SK-N-MC (cell line): ENCODE data around the gene PSMF1.

ENCODE experiments used
- EZH2 ChIP-seq: fragments of 200-600 bp; sonication (generic); IDR thresholded peaks from one replicate; pipeline ENCODE4 v1.6.1; 2017; ENCODE audit warnings: antibody characterized with exemption
- FOXP2 ChIP-seq: optimal IDR thresholded peaks from 2 replicates; pipeline ENCODE3; 2011; ENCODE audit warnings: mild to moderate bottlenecking, moderate library complexity; ENCODE audit not compliant: insufficient read depth; ENCODE audit errors: extremely low read length, control extremely low read depth
- POLR2AphosphoS5 ChIP-seq: IDR thresholded peaks from 2 replicates; pipeline ENCODE4 v1.6.1; 2012; ENCODE audit warnings: mild to moderate bottlenecking, low read depth, low read length, borderline replicate concordance

DNA sequence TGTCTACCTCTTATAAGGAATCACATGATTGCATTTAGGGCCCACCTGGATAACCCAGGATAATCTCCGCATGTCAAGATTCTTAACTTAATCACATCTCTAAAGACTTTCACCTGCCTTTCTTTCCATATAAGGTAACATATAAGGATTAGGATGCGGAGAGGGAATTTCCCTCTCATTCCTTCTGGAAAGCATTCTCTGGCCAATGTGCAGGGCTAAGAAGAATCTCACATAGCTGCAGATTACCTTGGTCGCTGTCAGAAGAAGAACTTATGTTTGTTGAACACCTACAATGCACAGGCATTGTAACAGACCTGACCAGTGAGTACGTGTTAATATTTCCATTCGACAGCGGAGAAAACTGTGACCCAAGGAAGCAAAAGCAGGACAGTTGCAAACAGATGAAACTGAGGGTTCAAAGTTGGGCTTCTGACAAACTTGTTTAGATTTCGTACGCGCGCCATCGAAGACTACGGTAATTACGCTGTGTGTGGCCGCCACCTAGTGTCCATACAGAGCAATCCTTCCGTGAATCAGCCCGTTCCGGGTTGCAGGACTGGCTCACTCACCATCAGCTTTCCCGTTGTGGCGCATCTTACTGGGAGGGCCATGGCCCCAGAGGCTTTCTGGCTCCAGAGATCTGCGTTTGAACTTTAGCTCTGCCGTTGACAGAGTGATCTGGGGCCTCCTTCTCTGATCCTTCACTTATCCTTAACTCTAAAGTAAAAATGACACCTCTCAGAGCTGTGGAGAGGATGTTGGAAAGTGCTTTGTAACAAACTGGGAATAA lies 94.4 kb downstream of the PSMF1 start:
- TF ChIP-seq EZH2, result no peak
- TF ChIP-seq POLR2AphosphoS5, result no peak
- TF ChIP-seq FOXP2, result no peak
